Endothelial cell of hepatic sinusoid (primary cell): ENCODE data around the gene HIC1.

Source experiments
- in situ Hi-C: cut with HindIII; loops from 2 replicates; pipeline ENCODE4 v1.10.0; 2017; ENCODE audit warnings: low sequenced_read_pairs

Gene HIC1

DNA sequence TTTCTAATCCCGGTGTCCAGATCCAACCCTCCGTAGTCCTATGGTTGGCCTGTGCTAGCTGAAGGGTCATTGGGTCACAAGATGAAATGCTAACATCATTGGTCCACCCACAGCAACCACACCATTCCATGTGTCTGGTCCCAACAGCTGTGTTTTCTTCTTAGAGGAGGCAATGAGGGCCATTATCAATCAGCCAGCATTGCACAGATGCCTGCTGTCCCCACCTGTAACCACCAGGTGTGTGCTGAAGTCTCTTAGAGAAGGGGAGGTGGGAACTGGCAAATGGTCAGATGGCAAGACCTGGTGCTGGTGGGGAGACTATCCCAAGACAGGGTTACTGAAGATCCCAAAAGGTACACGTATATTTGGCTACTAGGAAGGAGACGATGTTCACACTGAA, 37.4 kb downstream of the HIC1 start:
- in situ Hi-C loops: no loop called here

DNA sequence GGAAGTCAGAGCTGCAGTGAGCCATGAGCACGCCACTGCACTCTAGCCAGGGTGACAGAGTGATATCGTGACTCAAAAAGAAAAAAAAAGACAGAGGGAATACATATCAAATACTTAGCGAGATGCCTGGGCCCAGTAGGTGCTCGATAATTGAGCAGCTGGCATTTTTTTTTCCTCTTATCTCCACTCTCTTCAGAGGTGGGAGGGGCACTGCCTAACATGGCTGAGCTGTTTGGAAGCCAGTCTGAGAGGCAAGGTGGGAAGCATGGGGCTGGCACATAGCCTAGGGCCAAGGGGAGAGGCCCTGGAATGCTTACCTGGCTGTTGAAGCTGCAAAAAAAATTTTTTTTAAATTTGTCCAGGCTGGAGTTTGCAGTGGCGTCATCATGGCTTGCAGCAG, 38.4 kb downstream of the HIC1 start:
- in situ Hi-C loops: no loop called here

DNA sequence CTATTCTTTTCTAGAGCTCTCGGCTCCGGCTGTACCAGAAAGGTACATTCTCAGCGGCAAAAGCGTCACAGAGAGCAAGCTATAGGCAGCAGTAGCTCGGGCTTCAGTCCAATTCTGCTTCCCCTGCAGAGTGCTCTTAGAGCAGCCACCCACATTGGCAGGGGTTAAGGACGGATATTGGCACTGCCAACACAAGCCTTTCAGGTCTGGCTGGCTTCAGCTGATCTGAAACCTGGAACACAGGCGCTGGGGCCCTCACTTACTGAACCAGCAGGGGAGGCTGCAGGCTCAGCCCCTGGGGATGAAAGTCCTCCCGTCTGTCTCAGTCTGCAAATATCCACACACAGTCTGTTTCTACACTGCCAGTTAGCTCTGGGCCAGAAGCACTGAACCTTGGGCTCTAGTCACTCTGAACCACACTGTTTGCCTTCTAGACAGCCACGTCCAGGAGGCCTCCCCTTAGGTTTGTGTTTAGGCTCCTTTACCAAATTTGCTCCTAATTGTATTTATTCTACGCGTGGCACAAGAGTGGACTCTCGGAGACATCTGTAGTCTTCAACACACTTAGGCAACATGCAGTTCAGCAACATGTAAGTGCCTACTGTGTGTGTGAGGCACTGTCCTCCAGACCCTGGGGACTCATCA, 40.1 kb downstream of the HIC1 start:
- in situ Hi-C loops: no loop called here

DNA sequence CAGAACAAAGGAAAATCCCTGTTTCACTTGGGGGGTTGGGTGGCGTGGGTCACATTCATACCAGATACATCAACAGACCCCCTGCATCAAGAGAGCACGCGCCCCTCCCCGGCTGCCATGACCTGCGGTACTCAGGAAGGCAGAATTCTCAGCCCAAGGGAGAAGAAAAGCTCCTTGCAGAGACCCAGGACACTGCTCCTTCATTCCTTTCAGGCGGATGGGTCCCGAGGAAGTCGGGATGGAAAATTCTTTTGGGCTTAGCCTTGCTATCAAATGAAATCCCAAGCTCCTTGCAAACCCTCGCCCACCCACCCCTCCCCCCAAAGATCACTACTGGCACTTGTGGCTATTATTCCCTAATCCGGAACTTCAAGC, 40.6 kb downstream of the HIC1 start:
- in situ Hi-C loops: no loop called here

DNA sequence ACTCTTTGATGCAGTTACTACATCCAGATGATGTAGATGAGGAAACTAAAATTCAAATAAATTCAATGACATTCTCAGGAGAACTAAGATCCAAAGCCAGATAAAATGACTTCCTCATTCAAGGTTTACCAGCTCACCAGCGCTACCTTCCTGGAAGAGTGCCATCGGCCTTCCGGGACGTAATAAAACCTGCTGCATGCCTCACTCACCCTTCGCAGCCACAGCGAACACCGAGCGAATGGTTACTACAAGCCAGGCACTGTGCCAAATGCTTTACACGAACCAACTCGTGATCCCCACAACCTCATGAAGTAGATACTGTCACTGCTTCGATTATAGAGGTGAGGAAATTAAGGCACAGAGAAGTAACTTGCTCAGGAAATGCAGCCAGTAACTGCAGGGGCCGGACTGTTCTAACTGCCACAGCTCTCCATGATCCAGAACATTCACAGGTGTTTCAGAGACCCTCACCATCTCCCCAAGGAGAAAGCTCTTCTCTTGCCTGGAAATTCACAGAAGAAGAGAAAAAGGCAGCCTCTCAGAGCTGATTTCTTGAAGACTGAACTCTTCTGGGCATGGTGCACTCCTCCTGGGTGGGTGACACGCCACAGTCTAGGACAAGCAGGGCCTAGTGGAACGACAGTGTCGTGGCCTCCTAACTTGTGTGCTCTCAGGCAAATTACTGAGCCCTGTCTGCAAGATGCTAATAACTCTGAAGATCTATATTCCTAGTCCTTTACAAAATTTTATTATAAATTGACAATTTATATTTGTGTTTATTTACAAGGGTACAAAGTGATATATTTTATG, 46.8 kb downstream of the HIC1 start:
- in situ Hi-C loops: no loop called here

DNA sequence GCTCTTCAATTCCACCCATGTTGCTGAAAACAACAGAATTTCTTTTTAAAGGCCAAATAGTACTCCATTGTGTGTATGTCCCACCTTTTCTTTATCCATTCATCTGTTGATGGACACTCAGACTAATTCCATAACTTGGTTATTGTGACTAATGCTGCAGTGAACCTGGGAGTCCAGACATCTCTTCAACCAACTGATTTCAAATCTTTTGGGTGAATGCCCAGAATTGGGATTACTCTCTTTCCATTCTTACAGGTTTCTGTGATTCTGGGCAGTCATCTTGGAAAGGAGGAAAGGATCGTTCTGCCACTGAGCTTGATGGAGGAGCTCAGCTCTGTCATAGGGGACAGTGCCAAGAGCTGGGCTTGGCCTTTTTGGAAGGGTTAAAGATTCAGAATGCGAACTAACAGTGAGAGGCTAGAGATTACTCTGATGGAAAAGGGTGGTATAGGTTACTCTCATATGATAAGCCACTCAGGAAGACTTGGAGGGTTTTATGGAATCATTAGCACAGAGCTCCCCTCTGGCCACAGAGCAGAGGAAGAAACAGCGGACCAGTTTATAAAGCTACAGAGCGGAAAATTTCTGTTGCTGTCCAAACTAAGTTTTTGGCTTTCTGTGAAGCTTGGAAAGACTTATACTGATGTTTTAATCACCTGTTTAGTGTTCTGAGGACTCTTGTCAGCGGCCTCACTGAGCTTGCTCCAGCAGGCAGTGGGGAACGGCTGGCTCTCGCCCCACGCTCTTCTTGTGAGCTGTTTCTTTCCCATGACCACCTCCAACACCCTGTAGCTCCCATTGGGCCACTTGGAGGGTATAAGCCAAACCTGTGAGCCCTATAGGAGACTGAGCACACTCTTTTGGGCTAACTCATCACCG, 48.3 kb downstream of the HIC1 start:
- in situ Hi-C loops: no loop called here

DNA sequence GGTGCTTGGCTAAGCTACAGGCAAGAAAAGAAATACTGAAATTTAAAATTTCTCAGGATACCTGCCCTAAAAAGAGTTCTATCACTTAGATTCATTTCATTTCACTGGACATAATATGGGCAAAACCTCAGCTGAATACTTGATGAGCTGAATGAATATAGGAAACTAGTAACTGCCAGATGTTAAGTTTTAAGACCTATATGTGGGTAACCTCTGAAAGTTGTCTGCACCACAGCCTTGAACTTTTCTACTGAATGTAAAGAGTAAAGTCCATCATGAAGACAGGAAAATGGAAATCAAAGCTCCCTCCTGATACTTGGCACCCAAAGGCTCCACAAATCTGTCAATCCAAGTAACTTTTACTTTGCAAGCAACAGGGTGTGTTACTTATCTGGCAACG, 50.8 kb downstream of the HIC1 start:
- in situ Hi-C loops: no loop called here

DNA sequence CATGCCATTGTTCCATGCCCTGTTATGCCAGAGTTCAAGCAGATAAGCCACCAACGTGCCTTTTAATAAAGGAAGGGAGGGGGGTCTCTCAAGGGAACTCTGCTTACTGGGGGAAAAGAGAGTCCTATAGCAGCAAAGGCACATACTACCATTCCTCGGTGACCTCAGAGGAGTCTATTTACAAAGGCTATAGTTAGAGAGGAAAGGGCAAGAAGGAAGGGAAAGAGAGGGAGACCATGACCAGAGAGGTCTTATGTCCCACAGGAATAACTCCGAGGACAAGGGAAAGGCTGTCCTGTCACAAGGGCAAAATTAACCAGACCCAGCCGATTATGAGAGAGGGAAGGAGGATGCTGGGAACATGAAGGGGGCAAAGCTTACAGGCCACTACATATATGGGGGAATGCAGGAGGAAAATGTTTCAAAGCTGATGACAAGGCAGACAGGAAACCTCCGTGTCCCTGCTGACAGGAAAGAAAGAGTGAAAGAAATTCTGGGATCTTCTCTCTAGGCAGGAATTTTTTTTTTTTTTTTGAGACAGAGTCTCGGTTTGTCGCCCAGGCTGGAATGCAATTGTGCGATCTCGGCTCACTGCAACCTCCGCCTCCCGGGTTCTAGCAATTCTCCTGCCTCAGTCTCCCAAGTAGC, 51.5 kb downstream of the HIC1 start:
- in situ Hi-C loops: no loop called here

DNA sequence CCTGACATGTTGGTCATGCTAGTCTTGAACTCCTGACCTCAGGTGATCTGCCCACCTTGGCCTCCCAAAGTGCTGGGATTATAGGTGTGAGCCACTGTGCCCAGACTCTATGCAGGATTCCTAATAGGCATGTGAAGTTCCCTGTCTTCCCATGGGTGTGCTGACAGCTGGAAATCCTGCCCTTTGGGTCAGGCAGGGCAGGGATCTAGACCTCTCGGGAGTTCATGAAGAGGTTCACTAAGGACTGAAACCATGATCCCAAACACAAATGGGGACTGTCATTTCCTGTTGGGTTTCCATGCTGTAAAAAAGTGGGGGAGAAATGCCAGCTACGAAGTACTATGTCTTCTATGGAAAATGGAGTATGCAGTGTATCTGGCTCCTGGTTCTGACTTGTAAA, 52.1 kb downstream of the HIC1 start:
- in situ Hi-C loops: no loop called here

DNA sequence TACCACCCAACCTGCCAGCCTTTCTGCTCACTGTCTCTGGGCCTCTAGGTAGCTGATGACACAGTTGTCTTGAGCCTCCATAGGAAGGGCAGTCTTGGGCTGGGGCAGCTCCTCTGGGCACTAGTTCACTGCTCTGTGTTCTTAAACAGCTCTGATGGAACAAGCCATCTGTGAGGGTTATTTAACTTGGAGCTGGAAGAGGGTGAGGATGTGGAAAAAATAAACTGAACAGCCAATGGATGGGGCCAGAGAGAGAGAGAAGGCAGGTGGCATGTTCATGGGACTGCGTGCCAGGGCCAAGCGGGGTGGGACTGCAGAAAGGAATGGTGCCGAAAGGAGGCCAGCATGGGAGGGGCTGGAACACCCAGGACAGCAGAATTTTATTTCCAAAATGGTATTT, 52.6 kb downstream of the HIC1 start:
- in situ Hi-C loops: no loop called here

DNA sequence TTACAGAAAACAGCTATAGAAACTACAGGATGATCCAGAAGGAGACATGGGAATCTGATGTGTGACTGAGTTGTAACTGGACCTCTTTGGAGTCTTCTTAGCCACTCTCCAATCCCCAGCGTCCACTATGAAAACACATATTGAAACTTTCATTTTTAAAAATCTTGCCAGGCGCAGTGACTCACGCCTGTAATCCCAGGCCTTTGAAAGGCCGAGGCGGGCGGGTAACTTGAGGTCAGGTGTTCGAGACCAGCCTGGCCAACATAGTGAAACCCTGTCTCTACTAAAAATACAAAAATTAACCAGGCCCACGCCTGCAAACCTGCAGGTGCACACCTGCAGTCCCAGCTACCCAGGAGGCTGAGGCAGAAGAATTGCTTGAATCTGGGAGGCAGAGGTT, 53.3 kb downstream of the HIC1 start:
- in situ Hi-C loops: no loop called here

DNA sequence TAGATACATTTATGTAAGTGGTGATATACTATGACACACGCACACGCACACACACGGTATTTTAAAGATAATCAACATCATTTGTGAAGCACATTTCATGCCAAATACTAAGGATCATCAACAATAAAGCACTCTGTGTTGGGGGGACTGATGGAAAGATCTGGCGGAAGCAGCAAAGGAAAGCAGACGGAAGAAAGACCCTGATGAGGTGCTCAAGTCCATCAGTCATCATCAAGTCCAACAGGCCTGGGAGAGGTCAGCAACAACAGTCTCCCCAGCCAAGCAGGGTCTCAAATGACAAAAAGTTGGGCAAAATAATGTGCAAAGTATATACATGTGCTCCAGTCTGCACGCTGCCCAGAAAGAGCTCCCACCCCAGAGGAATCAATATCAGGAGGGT, 55.5 kb downstream of the HIC1 start:
- in situ Hi-C loops: no loop called here

DNA sequence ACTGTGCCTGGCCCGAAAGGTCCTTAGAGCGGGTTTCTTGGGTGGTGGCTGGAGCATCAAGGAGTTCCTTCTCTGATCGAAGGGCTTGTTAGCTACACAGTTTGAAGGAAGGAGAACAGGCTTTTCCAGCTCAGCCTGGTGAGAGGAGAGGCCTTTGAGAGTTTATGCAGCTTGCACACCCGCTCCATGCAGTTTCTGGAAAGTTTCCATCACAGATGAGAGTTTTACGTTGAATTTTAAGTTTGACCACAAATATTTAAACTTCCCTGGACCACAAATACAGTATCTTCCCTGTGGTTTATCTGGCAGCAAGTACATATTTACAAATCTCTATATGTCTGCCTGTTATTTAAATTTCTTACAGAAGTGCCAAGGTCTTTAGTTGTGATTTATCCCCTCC, 56.8 kb downstream of the HIC1 start:
- in situ Hi-C loops: no loop called here
